ENCODE results near the gene HSPE1.
"Not testable (repeated sequence)": the region's sequence is repeated elsewhere in the genome, so short reads cannot be mapped to it uniquely, and the experiment has no call there.

Gene HSPE1

GRCh38 chr2:197499594-197500502 lies at the start of gene HSPE1, which contains the start of gene HSPD1:
TSS of gene HSPE1 (plus strand) at chr2:197500379. CDS start at chr2:197500437, 58 bp downstream.
TSS of gene HSPD1 (minus strand) at chr2:197499840. CDS start at chr2:197498848, 992 bp downstream.
- peak; percentile 97 for DNase-seq

DNA sequence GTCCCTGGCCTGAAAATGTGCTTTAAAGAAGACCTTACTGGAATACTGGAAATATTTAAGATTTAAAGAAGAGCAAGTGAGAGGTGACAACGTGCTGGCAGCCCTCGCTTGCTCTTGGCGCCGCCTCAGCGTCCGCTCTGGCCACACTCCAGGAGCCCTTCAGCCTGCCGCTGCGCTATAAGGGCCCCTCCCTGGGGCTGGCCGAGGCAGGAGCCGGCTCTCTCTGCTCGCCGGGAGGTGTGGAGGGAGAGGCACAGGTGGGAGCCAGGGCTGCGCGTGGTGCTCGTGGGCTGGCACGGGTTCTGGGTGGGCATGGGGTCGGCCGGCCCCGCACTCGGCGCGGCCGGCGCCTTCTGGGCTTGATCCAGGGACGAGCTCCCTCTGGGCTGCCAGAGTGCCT lies 49.7 kb upstream of the HSPE1 start:
- DNase-seq = no peak

DNA sequence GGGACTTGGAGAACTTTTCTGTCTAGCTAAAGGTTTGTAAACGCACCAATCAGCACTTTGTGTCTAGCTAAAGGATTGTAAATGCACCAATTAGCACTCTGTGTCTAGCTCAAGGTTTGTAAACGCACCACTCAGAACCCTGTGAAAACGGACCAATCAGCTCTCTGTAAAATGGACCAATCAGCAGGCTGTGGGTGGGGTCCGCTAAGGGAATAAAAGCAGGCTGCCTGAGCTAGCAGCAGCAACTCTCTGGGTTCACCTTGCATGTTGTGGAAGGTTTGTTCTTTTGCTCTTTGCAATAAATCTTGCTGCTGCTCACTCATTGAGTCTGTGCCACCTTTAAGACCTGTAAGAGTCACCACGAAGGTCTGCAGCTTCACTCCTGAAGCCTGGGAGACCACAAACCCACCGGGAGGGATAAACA lies 49.2 kb upstream of the HSPE1 start:
- DNase-seq = not testable (repeated sequence)

- DNase-seq = no peak
These were observed 47.4 kb upstream of the HSPE1 start for GRCh38 chr2:197452754-197453122.

- DNase-seq = peak; percentile 97
These were observed 46.9 kb upstream of the HSPE1 start, which contains the start of gene COQ10B for GRCh38 chr2:197453123-197453913. TSS of gene COQ10B (plus strand) at chr2:197453552. CDS start at chr2:197453561, 9 bp downstream.

- no peak for DNase-seq
These were observed 46.2 kb upstream of the HSPE1 start for GRCh38 chr2:197453914-197454398.

- DNase-seq = no peak
These were observed 45.3 kb upstream of the HSPE1 start for GRCh38 chr2:197454923-197455322.

DNA sequence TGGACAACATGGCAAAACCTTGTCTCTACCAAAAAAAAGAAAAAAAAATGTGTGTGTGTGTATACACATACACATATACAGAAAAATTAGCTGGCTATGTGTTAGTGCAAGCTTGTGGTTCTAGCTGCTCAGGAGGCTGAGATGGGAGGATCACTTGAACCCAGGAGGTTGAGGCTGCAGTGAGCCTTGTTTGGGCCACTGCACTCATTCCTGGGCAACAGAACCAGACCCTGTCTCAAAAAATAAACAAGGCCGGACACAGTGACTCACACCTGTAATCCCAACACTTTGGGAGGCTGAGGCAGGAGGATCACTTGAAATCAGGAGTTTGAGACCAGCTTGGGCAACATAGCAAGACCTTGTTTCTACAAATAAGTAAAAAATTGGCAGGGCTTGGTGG lies 44.8 kb upstream of the HSPE1 start:
- DNase-seq = no peak

GRCh38 chr2:197460649-197461048 lies 39.5 kb upstream of the HSPE1 start:
- no peak for DNase-seq

- no peak for DNase-seq
These were observed 39.1 kb upstream of the HSPE1 start for GRCh38 chr2:197461057-197461456.

GRCh38 chr2:197464175-197464574 lies 36.0 kb upstream of the HSPE1 start:
- DNase-seq = no peak

DNA sequence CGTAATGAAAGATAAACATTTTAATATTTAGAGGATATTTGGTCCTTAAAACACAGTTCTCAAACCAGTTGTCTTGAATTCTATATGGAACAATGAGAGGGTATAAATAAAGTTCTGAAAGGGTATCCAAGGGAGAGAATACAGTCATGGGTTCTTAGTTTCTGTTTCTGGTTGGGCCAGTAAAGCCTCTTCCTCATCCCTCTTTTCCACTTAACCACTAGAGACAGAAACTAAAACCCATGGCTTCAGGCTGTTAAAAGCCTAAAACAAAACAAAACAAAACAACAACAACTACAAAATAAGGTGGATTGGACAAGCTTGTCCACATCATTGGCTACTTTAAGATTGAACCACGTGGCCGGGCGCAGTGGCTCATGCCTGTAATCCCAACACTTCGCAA lies 28.0 kb upstream of the HSPE1 start:
- no peak for DNase-seq

GRCh38 chr2:197477797-197478196 lies 22.4 kb upstream of the HSPE1 start:
- no peak for DNase-seq

DNA sequence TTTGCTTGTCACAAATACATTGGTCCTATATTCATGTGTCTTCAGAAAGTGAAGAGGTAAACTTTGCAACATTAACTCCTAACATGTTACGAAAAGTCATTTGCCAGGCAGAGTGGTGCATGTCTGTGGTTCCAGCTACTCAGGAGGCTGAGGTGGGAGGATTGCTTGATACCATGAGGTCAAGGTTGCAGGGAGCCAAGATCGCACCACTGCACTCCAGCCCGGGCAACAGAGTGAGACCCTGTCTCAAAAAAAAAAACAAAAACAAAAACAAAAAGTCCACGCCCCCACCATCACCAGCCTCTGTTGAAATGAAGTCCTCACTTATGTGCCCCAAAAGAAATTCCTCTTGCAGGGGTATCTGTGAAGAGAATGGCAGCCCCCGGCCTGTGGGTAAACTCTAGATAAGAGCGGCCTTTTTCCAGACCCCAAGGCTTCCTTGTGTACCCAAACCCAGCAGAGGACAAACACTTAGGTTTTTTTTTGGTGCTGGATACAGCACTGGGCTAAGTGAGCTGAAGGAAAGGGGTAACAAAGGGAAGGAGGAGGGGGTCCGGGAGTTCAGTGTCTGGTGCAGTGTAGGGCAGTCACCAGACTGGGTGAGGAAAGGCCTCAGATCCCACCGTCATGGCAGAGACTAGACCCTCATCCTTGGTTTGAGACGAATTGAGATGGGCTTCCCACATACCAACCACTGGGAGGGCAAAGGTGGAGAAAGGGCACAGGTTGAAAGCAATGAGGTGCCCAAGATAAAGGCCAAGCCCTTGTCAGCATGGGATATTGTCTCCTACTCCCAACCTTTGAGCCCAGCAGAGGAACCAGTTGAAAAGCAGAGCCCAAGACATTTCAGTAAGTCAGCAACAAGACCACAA lies 19.8 kb upstream of the HSPE1 start:
- no peak for DNase-seq

DNA sequence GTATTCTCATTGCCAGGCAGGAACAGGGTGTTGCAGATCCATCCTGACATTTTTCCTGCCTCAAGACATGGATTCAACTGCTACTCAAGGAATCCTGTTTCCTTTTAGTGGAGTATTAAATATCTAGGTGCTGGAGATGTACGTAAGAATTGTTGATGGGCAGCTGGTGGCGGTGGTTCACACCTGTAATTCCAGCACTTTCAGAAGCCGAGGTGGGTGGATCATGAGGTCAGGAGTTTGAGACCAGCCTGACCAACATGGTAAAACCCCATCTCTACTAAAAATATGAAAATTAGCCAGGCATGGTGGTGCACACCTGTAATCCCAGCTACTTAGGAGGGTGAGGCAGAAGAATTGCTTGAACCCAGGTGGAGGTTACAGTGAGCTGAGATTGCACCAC lies 15.9 kb upstream of the HSPE1 start:
- DNase-seq = not testable (repeated sequence)

DNA sequence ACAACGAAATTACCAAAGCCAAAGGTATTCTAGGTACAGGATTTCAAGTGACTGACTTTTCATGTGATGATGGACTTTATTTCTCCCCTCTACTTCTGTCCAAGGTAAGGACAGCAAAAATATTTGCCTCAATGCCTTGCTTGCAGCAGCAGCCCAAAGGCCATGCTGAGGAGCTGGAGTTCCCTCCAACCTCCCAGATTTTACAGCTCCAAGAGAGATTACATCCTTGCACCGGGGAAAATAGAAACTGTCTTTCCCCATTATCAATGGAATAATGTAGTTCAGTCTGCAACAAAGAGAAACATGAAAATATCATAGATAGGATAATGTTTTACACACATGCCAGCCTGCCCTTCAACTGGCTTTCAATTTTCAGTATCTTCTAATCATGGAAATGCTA lies 14.0 kb upstream of the HSPE1 start:
- DNase-seq = no peak

GRCh38 chr2:197487385-197487784 lies 12.8 kb upstream of the HSPE1 start:
- no peak for DNase-seq

DNA sequence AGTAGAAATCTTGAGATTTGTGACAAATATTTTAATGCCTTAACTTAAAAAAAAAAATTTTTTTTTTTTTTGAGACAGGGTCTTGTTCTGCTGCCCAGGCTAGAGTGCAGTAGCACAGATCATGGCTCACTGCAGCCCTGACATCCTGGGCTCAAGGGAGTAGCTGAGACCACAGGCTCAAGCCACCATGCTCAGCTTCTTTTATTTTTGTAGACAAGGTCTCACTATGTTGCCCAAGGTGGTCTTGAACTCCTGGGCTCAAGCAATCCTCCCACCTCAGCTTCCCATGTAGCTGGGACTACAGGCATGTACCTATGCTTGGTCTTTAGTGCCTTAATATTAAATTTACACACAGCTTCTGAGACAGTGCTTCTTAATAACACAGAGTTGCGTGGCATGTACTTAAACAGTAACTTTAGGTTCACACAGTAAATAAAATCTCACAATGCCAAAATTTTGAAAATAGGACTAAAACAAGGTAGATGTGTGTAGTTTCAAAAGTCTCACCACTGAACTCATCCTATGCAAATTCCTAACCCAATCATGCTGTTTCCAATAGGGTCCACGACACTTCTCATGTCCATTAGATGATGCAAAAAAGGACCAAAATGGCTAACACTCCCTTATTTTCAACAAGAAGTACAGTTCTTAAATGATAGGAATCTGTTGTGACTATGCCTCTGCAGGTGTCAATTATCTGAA lies 4.6 kb upstream of the HSPE1 start:
- no peak for DNase-seq

DNA sequence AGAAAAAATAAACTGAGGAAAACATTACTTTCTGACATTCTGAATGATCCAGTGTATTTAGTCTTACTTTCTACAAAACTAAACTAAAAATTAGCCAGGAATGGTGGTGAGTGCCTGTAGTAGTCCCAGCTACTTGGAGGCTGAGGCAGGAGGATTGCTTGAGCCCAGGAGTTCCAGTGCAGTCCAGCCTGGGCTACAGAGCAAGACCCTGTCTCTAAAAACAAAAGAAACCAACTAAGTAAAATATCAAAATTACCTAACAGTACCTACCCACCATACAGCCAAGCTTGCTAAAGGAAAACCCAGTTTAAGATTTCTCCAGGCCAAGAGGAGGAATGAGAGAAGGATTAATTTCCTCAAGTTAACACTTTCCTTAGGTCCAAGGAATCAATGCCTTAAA lies 3.5 kb upstream of the HSPE1 start:
- no peak for DNase-seq

DNA sequence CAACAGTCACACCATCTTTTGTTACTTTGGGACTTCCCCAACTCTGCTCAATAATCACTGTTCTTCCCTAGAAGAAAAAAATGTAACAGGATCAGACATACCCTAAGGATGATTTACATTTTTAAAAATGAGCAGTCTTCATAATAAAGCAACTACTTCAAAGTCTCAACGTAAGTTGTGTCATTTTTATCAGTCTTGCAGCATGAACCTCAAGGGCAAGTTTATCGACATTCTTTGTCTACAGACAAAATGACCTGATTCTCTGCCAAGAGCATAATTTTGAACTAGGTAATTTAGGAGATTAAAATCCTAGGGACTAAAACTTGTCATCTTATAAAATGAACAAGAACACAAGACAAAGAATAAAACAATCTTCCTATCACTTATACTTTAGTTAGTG lies 2.9 kb upstream of the HSPE1 start:
- no peak for DNase-seq

DNA sequence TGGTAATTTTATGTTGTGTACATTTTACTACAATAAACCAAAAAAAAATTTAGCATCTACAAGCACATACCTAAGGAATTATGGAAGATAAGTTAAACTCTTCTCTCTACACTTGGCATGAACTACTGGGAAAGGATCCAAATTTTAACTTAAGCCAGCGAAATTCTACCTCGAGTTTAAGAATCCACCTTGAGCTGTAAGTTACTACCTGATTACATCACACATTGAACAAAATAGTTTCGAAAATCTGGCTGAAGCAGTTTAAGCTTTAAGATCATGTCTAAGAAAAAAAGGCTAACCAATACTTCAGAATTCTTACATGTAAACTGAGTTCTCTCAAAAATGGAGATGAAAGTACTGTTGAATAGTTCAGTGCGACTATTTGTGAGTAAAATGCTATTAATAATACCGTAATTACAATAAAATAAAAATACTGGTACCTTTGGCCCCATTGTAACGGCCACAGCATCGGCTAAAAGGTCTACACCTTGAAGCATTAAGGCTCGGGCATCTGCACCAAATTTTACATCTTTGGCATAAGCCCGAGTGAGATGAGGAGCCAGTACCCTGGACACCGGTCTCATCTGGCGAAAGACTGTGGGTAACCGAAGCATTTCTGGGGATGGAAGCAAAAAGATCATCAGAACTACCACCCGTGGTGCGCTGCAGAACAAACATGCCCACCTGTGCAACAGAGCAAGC lies 1.8 kb upstream of the HSPE1 start:
- DNase-seq = no peak

Measured in NCI-H1105 treated with DMSO at 0.1 percent for 48 hours (cell line).